IPS DF 6.9 (cell line): ENCODE results near the gene STK17A.
A peak's percentile ranks its signal among the peaks of the same experiment; 100 is the strongest.
"Not testable (repeated sequence)": the region's sequence is repeated elsewhere in the genome, so short reads cannot be mapped to it uniquely, and the experiment has no call there.

Experiments
- DNase-seq: peaks from one replicate; pipeline ENCODE4 v3.0.0-alpha.2; 2013; ENCODE audit warnings: low read depth, low spot score
- H3K27ac ChIP-seq: one replicate; pipeline ENCODE4 v1.5.1; 2013; ENCODE audit warnings: low read length, control low read depth
- H3K27me3 ChIP-seq: 2 replicates; pipeline ENCODE4 v1.6.1; 2013; ENCODE audit warnings: mild to moderate bottlenecking, low read length; ENCODE audit not compliant: control insufficient read depth, insufficient read depth
- H3K36me3 ChIP-seq: 2 replicates; pipeline ENCODE4 v1.6.1; 2013; ENCODE audit warnings: low read length; ENCODE audit not compliant: control insufficient read depth, insufficient read depth
- H3K4me1 ChIP-seq: 2 replicates; pipeline ENCODE4 v1.6.1; 2013; ENCODE audit warnings: low read length; ENCODE audit not compliant: control insufficient read depth, insufficient read depth
- H3K4me3 ChIP-seq: 2 replicates; pipeline ENCODE4 v1.5.1; 2013; ENCODE audit warnings: mild to moderate bottlenecking, low read length
- H3K9me3 ChIP-seq: 2 replicates; pipeline ENCODE4 v1.6.1; 2013; ENCODE audit warnings: low read length, inconsistent platforms; ENCODE audit not compliant: control insufficient read depth, insufficient read depth
- WGBS: extraction: QIAGEN DNeasy Blood & Tissue Kit; methylation state at CpG from one replicate; pipeline ENCODE4 v1.1.7; 2013; ENCODE audit warnings: mixed read lengths, missing lambda C conversion rate; ENCODE audit not compliant: insufficient read length, insufficient coverage; 5-methylcytosine and 5-hydroxymethylcytosine counted together

Gene STK17A

DNA sequence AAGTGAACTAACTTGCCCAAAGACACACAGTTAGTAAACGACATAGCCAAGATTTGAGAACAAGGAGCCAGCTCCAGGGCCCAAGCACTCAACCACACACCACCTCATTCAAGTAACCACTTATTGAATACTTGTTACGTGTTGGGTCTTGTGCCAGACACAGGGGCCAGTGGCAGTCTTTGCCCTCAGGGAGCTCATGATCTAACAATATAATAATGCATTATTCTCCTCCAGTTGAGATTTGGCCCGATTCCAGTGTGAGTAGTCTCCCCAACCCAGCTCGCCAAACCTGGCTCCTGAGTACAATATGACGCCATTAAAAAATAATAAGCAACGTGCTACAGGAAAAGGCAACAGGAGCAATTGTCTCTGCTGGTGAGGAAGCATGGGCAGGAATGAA lies 14.4 kb upstream of the STK17A start:
- no peak for DNase-seq
- Histone ChIP-seq H3K27ac (no peak overlapping the region), H3K9me3 (no peaks in the 10 kb centered on the region), H3K36me3 (no peaks in the 10 kb centered on the region), H3K27me3 (no peaks in the 10 kb centered on the region), H3K4me3 (no peak overlapping the region), H3K4me1 (no peaks in the 10 kb centered on the region)
- no CpG with 5 or more reads among the region's 6 CpGs for WGBS

DNA sequence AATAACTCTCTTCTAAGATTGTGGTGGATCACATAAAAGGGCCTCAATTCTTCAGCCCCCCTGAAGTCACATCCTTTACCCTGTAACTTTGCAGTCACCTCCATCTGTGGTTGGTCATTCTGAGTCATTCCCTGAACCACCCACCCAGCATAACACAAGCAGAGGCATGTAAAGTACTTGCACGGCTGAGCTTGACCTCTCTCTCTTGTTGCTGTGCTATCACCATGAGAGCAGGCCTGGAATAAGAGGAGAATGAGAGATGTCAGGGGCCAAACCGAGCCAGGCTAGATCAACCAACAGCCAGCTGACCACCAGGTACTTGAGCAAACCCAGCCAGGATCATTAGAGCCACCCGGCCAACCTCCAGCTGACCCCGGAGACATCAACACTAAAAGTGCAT lies 13.5 kb upstream of the STK17A start:
- H3K27me3 ChIP-seq = no peaks in the 10 kb centered on the region
- H3K9me3 ChIP-seq = no peaks in the 10 kb centered on the region
- no peak overlapping the region for H3K4me3 ChIP-seq
- no peak for DNase-seq
- no CpG with 5 or more reads among the region's 4 CpGs for WGBS
- H3K27ac ChIP-seq = no peak overlapping the region
- H3K36me3 ChIP-seq = no peaks in the 10 kb centered on the region
- H3K4me1 ChIP-seq = no peaks in the 10 kb centered on the region

DNA sequence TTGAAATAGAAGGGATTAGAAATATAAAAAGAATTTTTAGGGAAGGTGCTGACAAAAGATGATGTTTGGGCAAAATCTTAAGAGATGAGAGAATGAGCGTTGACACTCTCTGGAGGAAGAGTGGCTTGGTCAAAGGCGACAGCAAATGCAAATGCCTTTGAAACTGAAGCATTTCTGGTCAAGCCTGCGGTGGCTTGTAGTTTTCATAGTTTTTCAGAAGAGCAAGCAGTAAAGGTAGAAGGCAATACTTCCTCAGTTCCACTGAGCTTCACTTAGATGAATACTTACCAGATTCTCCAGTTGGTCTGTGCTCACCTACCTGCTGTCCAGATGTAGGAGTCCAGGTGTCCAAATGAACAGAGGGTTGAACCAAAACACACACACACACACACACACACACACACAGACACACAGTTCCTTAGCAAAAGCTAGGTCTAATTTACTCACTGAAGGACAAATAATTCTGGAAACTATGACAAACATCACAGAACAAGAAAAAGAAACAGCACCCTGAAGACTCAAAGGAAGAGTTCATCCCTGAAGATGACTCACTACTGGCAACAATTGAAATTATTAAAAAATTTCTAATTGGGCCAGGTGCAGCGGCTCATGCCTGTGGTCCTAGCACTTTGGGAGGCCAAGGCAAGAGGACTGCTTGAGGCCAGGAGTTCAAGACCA lies 12.1 kb upstream of the STK17A start:
- H3K4me3 ChIP-seq = no peak overlapping the region
- H3K27ac ChIP-seq = no peak overlapping the region
- whole genome bisulfite sequencing = no CpG with 5 or more reads among the region's 4 CpGs
- no peaks in the 10 kb centered on the region for H3K36me3 ChIP-seq
- no peaks in the 10 kb centered on the region for H3K4me1 ChIP-seq
- H3K9me3 ChIP-seq = no peaks in the 10 kb centered on the region
- DNase-seq = no peak
- no peaks in the 10 kb centered on the region for H3K27me3 ChIP-seq

DNA sequence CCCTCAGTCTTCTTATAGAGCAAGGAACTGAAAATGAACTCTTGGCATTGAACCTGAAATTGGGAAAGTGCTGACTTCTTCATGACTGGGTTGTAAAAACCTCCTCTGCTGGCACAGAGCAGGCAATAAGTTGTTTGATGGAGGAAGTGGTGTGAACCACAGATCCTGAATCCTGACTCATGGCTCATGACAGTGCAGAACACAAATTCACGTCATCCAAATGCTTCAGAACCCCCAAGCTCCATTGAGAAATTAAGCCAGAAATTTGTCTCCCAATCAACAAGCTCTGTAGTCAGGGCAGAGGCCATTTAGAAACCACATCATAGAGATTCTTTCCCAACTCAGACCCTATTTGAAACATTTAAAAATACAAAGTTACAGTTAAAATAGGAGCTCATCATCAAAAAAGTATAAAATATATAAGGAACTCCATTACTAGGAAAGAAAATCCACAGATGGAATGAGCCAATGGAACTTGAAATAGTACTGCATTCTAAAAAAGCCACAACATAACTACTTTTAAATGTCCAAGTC lies 10.3 kb upstream of the STK17A start:
- Histone ChIP-seq H3K9me3 (no peaks in the 10 kb centered on the region), H3K27me3 (no peaks in the 10 kb centered on the region), H3K4me1 (no peaks in the 10 kb centered on the region; the same call in 1 of the 2 replicates), H3K4me3 (no peak overlapping the region), H3K36me3 (no peaks in the 10 kb centered on the region), H3K27ac (no peak overlapping the region)
- DNase-seq = no peak
- no CpG with 5 or more reads among the region's 1 CpG for WGBS

DNA sequence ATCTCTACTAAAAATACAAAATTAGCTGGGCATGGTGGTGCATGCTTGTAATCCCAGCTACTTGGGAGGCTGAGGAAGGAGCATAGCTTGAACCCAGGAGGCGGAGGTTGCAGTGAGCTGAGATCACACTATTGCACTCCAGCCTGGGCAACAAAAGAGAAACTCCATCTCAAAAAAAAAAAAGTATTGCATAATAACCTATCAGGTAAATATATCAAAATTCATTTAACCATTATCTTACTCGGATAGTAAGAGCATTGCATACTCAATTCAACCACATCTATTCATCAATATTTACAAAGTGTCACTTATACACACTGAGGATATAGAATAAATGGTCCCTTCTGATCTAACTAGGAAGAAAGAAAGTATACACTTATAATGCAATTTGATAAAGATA lies 9.1 kb upstream of the STK17A start:
- WGBS = 100% methylated on average over 1 of the region's 2 CpGs
- H3K27me3 ChIP-seq, H3K27ac ChIP-seq, H3K36me3 ChIP-seq, H3K9me3 ChIP-seq, H3K4me1 ChIP-seq, DNase-seq, H3K4me3 ChIP-seq: not testable (repeated sequence)

DNA sequence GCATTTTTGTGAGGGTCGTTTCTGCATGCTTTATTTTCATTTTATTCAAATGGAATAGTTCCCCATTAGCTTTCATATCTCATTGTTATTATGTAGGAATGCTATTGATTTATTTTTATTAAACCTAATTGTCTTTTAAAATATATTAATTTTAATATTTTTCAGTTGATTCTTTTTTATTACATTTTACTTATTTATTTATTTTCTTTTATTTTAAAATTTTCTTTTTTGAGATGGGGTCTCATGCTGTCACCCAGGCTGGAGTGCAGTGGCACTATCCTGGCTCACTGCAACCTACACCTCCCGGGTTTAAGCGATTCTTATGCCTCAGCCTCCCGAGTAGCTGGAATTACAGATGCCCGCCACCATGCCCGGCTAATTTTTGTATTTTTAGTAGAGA lies 7.4 kb upstream of the STK17A start:
- WGBS = no CpG with 5 or more reads among the region's 6 CpGs
- Histone ChIP-seq H3K9me3 (no peaks in the 10 kb centered on the region), H3K27ac (no peak overlapping the region), H3K36me3 (no peaks in the 10 kb centered on the region), H3K4me1 (no peaks in the 10 kb centered on the region; the same call in 1 of the 2 replicates), H3K4me3 (no peak overlapping the region), H3K27me3 (no peaks in the 10 kb centered on the region)
- DNase-seq = no peak

DNA sequence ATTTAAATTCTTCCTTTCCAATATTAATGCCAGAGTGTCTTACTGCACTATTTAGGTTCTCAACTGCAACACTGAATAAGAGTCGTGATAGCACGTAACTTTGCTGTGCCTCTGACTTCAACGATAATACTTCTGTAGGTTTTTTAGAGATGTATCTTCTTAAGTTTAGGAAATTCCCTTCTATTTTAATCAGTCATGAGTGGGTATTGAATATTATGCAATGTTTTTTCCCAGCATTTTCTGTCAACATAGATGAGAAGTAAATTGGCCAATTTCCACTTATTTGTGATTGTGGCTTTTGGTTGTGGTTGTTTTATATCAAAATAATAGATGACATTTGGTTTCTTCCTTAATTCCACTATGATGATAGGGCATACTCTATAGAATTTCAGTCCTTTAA lies 6.7 kb upstream of the STK17A start:
- DNase-seq = no peak
- Histone ChIP-seq H3K27ac (no peak overlapping the region), H3K4me3 (no peak overlapping the region), H3K4me1 (no peaks in the 10 kb centered on the region; the same call in 1 of the 2 replicates), H3K36me3 (no peaks in the 10 kb centered on the region), H3K27me3 (no peaks in the 10 kb centered on the region), H3K9me3 (no peaks in the 10 kb centered on the region)
- no CpG with 5 or more reads among the region's 3 CpGs for WGBS

DNA sequence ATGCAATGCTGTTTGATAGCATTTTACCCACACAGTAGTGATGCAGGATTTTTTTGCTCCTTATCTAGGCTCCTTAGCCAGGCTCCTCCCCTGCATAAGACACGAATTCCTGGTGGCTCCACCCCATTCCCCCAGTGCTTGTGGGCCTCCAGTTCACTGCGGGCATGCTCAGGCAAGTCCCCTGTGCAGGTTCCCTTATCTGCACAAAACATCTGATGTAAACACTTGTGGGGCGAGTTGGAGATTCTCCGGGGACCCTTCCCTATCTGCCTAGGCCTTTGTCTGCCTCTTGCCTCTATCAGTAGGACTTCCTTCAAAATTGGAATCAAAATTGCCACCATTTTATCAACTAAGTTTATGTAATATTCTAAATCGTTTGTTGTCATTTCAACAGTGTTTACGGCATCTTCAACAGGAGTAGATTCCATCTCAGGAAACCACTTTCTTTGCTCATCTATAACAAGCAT lies 5.4 kb upstream of the STK17A start:
- peak; percentile 29 for DNase-seq
- no peaks in the 10 kb centered on the region for H3K27me3 ChIP-seq
- peaks cover 3% of the 10 kb centered on the region; the same call in 1 of the 2 replicates for H3K4me1 ChIP-seq
- H3K9me3 ChIP-seq = no peaks in the 10 kb centered on the region
- no CpG with 5 or more reads among the region's 6 CpGs for WGBS
- no peak overlapping the region for H3K4me3 ChIP-seq
- H3K27ac ChIP-seq = no peak overlapping the region
- H3K36me3 ChIP-seq = no peaks in the 10 kb centered on the region

DNA sequence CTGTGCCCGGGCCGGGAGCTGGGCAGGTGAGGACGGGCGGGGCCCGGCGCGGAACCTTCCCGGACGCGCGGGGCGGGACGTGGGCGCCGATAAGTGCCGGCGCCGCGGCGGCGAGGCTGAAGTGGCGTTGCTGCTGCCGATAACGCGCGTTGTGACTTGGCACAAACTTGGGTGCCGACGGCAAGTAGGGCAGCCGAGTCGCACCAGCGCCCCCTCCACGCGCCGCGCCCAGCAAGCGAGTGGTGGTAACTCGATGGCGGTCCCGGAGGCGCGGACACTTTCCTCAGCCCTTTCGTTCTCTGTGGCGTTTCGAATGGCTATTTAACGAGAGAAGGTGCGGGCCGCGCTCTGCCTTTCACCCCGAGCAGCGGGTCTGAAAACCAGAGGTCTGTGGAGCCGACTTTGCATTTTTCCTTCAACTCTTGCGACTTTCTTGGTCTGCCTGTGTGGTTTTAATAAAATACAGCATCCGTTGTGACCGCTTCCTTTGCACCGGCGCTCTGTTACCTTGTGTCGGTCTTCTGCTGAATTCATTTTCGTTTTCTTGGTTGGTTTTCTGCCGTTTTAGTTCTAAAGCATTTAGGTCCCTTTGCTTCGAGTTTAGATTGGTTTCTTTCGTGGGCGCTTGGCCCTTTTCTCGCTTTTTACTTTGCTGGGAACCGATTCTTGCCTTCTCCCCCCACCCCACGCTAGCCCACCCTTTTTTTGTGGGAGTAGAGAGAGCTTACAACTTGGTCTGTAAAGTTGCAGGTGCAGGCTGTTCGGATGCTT lies 701 bp downstream of the STK17A start:
- Histone ChIP-seq H3K4me3 (peak overlapping the region; percentile 78; the same call in 1 of the 2 replicates), H3K27me3 (no peaks in the 10 kb centered on the region; the same call in 1 of the 2 replicates), H3K27ac (no peak overlapping the region), H3K4me1 (peaks cover 7% of the 10 kb centered on the region; the same call in 1 of the 2 replicates), H3K36me3 (no peaks in the 10 kb centered on the region), H3K9me3 (no peaks in the 10 kb centered on the region)
- WGBS = no CpG with 5 or more reads among the region's 66 CpGs
- no peak for DNase-seq

DNA sequence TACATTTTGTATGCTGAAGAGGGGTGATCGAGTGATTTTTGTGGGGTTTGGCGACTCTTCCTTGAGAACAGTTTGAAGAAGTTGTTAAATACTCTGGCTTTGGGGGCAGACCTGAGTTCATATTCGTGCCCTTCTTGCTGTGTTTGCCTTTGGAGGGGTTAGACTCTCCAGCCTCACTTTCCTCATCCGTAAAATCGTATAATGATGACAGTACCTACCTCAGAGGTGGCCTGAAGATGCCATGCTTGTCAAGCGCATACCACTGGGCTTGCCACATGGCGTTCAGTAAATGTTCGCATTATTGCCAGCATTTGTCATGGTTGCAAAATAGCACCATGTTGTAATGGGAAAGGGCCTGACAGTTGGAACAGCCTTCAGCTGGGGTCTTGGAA lies 1.3 kb downstream of the STK17A start:
- WGBS = no CpG with 5 or more reads among the region's 8 CpGs
- Histone ChIP-seq H3K4me1 (peaks cover 7% of the 10 kb centered on the region; the same call in 1 of the 2 replicates), H3K9me3 (no peaks in the 10 kb centered on the region), H3K36me3 (no peaks in the 10 kb centered on the region), H3K27me3 (no peaks in the 10 kb centered on the region; the same call in 1 of the 2 replicates), H3K27ac (no peak overlapping the region), H3K4me3 (peak overlapping the region; percentile 78; the same call in 1 of the 2 replicates)
- DNase-seq = no peak
